HepG2 (cell line): Measurements from ENCODE around the gene MAP2K1. TPM values are rescaled to one million over a fixed set of nuclear protein-coding genes. Genes with fewer than 3 reads are reported as not detected.

Experiments
- BRCA1 ChIP-seq: sonication (generic); formaldehyde crosslinking; IDR thresholded peaks from 2 replicates; pipeline ENCODE4 v1.4.0; 2020; ENCODE audit warnings: missing genetic modification reagents
- FOSL2 ChIP-seq: sonication (generic); formaldehyde crosslinking; IDR thresholded peaks from 2 replicates; pipeline ENCODE4 v1.4.0; 2020; ENCODE audit warnings: missing genetic modification reagents
- GFI1 ChIP-seq: sonication (generic); formaldehyde crosslinking; IDR thresholded peaks from 2 replicates; pipeline ENCODE4 v1.5.0; 2020; ENCODE audit warnings: missing genetic modification reagents, mild to moderate bottlenecking, borderline replicate concordance
- HNF4G ChIP-seq, 2 experiments: sonication (generic) in 1 of 2; formaldehyde crosslinking in 1 of 2; IDR thresholded peaks; 2 replicates each; pipeline versions ENCODE4 v1.4.0 to v1.6.1; 2011 to 2020; ENCODE audit warnings: borderline replicate concordance in 2 of 2, low read depth in 2 of 2, mild to moderate bottlenecking in 2 of 2, low read length in 1 of 2, missing genetic modification reagents in 1 of 2, moderate library complexity in 1 of 2
- JDP2 ChIP-seq: sonication (generic); formaldehyde crosslinking; IDR thresholded peaks from 2 replicates; pipeline ENCODE4 v1.8.1; 2022; ENCODE audit warnings: missing genetic modification reagents, borderline replicate concordance
- KLF12 ChIP-seq: sonication (generic); formaldehyde crosslinking; IDR thresholded peaks from 2 replicates; pipeline ENCODE4 v1.4.0; 2020; ENCODE audit warnings: missing genetic modification reagents, borderline replicate concordance
- LCORL ChIP-seq, 2 experiments: fragments of 450-650 bp in 1 of 2; sonication (generic) in 1 of 2; formaldehyde crosslinking in 1 of 2; IDR thresholded peaks; 2 replicates each; pipeline versions ENCODE4 v1.5.0 to v1.6.1; 2017 to 2020; ENCODE audit warnings: antibody characterized with exemption in 1 of 2, missing genetic modification reagents in 1 of 2
- NFATC3 ChIP-seq: sonication (generic); formaldehyde crosslinking; IDR thresholded peaks from 2 replicates; pipeline ENCODE4 v1.5.1; 2020; ENCODE audit warnings: mild to moderate bottlenecking, missing genetic modification reagents
- PCBP2 ChIP-seq: fragments of 200-400 bp; formaldehyde crosslinking; optimal IDR thresholded peaks from 2 replicates; pipeline ENCODE3; 2018; ENCODE audit warnings: low read length, low read depth; ENCODE audit not compliant: poor library complexity, severe bottlenecking
- SOX6 ChIP-seq, 2 experiments: fragments of 450-650 bp in 1 of 2; sonication (generic) in 1 of 2; formaldehyde crosslinking in 1 of 2; IDR thresholded peaks; 2 replicates each; pipeline versions ENCODE4 v1.4.0 to v1.6.1; 2017 to 2020; ENCODE audit warnings: antibody characterized with exemption in 1 of 2, mild to moderate bottlenecking in 1 of 2, missing genetic modification reagents in 1 of 2
- ZBTB42 ChIP-seq: sonication (generic); formaldehyde crosslinking; IDR thresholded peaks from 2 replicates; pipeline ENCODE4 v1.5.0; 2020; ENCODE audit warnings: mild to moderate bottlenecking, missing genetic modification reagents
- ZNF10 ChIP-seq: sonication (generic); formaldehyde crosslinking; IDR thresholded peaks from 2 replicates; pipeline ENCODE4 v1.4.0; 2020; ENCODE audit warnings: mild to moderate bottlenecking, low read depth, missing genetic modification reagents, borderline replicate concordance
- ZNF331 ChIP-seq: sonication (generic); formaldehyde crosslinking; IDR thresholded peaks from 2 replicates; pipeline ENCODE4 v1.4.0; 2020; ENCODE audit warnings: missing genetic modification reagents
- ZSCAN9 ChIP-seq: IDR thresholded peaks from 2 replicates; pipeline ENCODE4 v1.6.1; 2016; ENCODE audit warnings: borderline replicate concordance
- polyA plus RNA-seq, 8 experiments: library from polyadenylated mRNA; depleted of rRNA in 3 of 8; stranded (reverse) in 7 of 8; unstranded in 1 of 8; fragments of >200 nt; fragmentation: Illumina TruSeq in 4 of 8; extraction: Trizol in 4 of 8; gene quantifications; 2 replicates each; pipeline versions ENCODE4 v1.2.1 to v1.2.3, GENCODE V29; 2011 to 2016; ENCODE audit warnings: low read depth in 4 of 8, missing spikeins in 1 of 8, mixed read lengths in 1 of 8; ENCODE audit not compliant: insufficient read depth in 1 of 8
- total RNA-seq, 5 experiments: library from RNA; depleted of rRNA; stranded (reverse); fragments of >200 nt; fragmentation: Illumina TruSeq; extraction: Trizol; gene quantifications; 2 replicates each; pipeline ENCODE4 v1.2.3, GENCODE V29; 2016; ENCODE audit warnings: low read depth in 1 of 5
- TF ChIP-seq, protein P1 (sequence below): sonication (generic); formaldehyde crosslinking; IDR thresholded peaks from 2 replicates; pipeline ENCODE4 v1.4.0; 2020; ENCODE audit warnings: mild to moderate bottlenecking, missing genetic modification reagents
- TF ChIP-seq, protein P2 (sequence below): sonication (generic); formaldehyde crosslinking; conservative IDR thresholded peaks from 2 replicates; pipeline ENCODE4 v1.4.0; 2020; ENCODE audit warnings: missing genetic modification reagents
- TF ChIP-seq, protein P3 (sequence below): sonication (generic); formaldehyde crosslinking; IDR thresholded peaks from 2 replicates; pipeline ENCODE4 v1.5.0; 2020; ENCODE audit warnings: missing genetic modification reagents

The MAP2K1 gene
- total and polyA plus RNA-seq, 2 of the 13 experiments (the other 11 are each of a cell fraction or from before 2014, with no cell fraction given): 24.1 to 49.2 TPM

DNA sequence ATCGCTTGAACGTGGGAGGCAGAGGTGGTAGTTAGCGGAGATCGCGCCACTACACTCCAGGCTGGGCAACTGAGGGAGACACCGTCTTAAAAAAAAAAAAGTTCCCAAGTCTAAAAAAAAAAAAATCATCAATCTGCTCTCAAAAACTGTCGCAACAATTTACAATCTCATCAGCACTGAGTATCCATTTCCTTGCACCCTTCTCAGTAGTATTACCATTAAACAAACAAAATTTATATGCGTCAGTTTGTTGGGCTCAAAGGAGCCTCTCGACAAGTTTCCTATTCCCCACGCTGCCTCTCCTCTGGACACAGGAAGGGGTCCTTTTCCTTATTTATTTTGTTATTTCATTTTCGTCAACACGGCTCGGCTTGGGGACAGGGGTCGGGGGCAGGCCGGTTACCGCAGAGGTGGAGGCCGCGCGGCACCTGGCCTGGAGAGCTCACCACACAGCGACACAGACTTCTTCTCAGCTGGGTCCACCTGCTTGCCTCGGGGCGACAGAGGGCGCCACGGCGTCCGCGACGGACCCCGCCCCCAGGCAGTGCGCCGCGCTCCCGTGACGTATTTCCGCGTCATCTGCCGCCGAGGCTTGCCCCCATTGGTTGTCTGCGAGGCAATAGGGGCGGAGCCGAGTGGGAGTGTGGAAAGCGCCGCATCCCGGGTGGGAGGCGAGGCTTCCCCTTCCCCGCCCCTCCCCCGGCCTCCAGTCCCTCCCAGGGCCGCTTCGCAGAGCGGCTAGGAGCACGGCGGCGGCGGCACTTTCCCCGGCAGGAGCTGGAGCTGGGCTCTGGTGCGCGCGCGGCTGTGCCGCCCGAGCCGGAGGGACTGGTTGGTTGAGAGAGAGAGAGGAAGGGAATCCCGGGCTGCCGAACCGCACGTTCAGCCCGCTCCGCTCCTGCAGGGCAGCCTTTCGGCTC, at the start of gene MAP2K1 (continued):
- TF ChIP-seq, protein P1, sequence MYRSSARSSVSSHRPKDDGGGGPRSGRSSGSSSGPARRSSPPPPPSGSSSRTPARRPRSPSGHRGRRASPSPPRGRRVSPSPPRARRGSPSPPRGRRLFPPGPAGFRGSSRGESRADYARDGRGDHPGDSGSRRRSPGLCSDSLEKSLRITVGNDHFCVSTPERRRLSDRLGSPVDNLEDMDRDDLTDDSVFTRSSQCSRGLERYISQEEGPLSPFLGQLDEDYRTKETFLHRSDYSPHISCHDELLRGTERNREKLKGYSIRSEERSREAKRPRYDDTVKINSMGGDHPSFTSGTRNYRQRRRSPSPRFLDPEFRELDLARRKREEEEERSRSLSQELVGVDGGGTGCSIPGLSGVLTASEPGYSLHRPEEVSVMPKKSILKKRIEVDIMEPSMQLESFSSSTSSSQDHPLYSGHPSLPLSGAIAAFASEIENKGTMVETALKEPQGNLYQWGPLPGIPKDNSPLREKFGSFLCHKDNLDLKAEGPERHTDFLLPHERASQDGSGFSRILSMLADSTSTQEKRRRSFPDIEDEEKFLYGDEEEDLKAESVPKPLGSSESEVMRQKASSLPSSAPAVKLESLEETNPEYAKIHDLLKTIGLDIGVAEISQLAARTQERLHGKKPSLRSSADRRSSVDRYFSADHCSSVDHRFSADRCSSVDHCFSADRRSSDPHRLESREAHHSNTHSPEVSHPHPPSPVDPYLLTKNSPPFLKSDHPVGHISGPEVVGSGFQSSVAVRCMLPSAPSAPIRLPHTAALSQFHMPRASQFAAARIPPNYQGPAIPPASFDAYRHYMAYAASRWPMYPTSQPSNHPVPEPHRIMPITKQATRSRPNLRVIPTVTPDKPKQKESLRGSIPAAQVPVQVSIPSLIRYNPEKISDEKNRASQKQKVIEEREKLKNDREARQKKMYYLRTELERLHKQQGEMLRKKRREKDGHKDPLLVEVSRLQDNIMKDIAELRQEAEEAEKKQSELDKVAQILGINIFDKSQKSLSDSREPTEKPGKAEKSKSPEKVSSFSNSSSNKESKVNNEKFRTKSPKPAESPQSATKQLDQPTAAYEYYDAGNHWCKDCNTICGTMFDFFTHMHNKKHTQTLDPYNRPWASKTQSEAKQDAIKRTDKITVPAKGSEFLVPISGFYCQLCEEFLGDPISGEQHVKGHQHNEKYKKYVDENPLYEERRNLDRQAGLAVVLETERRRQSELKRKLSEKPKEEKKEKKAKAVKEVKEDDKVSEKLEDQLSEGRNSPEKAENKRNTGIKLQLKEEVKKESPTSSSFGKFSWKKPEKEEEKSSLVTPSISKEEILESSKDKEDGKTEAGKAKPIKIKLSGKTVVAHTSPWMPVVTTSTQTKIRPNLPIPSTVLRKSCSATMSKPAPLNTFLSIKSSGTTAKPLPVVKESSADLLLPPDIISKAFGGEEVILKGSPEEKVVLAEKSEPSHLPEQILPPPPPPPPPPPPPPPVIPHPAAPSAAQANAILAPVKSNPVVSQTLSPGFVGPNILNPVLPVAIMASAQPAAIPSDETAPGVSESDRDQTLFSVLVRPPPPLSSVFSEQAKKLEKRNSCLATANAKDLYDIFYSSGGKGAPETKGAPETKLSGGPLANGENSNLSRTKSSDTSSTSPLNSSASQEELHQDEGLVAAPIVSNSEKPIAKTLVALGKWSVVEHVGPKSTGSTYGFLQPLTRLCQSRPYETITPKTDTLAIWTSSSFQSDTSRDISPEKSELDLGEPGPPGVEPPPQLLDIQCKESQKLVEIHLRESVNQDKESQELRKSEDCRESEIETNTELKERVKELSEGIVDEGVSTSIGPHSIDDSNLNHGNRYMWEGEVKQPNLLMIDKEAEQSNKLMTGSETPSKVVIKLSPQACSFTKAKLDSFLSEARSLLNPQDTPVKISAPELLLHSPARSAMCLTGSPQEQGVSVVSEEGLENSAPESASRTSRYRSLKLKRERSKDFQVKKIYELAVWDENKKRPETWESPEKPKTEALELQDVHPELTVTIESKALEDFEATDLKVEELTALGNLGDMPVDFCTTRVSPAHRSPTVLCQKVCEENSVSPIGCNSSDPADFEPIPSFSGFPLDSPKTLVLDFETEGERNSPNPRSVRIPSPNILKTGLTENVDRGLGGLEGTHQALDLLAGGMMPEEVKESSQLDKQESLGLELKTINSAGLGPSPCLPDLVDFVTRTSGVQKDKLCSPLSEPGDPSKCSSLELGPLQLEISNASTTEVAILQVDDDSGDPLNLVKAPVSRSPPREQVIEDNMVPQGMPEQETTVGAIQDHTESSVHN (CRISPR knock-in tag): no peak
- 0 out of 2 replicates have a peak, but pooled peaks have one; percentile 59 for TF ChIP-seq KLF12
- TF ChIP-seq ZNF10 (CRISPR knock-in tag): no peak
- TF ChIP-seq ZBTB42: no peak
- no peak for TF ChIP-seq PCBP2
- no peak for TF ChIP-seq SOX6 (IDR thresholded peaks at IDR 0.05)
- TF ChIP-seq SOX6 (CRISPR knock-in tag; IDR thresholded peaks at IDR 0.05): peak; percentile 59
- peak; percentile 38; the same call in 1 of the 2 replicates for TF ChIP-seq ZSCAN9
- TF ChIP-seq, protein P2, sequence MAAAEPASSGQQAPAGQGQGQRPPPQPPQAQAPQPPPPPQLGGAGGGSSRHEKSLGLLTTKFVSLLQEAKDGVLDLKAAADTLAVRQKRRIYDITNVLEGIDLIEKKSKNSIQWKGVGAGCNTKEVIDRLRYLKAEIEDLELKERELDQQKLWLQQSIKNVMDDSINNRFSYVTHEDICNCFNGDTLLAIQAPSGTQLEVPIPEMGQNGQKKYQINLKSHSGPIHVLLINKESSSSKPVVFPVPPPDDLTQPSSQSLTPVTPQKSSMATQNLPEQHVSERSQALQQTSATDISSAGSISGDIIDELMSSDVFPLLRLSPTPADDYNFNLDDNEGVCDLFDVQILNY: no peak
- no peak for TF ChIP-seq BRCA1 (CRISPR knock-in tag)
- TF ChIP-seq NFATC3 (CRISPR knock-in tag): peak; percentile 49; the same call in 1 of the 2 replicates
- no peak for TF ChIP-seq HNF4G (IDR thresholded peaks at IDR 0.05; ENCODE audit: borderline replicate concordance, low read depth, low read length)
- no peak for TF ChIP-seq HNF4G (CRISPR knock-in tag; IDR thresholded peaks at IDR 0.05; ENCODE audit: borderline replicate concordance, low read depth)
- TF ChIP-seq GFI1: 0 out of 2 replicates have a peak, but pooled peaks have one; percentile 35
- TF ChIP-seq JDP2 (CRISPR knock-in tag): no peak
- peak; percentile 73 for TF ChIP-seq ZNF331 (CRISPR knock-in tag)
- TF ChIP-seq FOSL2 (CRISPR knock-in tag): peak; percentile 61
- TF ChIP-seq LCORL (IDR thresholded peaks at IDR 0.05): no peak
- TF ChIP-seq LCORL (CRISPR knock-in tag; IDR thresholded peaks at IDR 0.05): peak; percentile 78
- TF ChIP-seq, protein P3, sequence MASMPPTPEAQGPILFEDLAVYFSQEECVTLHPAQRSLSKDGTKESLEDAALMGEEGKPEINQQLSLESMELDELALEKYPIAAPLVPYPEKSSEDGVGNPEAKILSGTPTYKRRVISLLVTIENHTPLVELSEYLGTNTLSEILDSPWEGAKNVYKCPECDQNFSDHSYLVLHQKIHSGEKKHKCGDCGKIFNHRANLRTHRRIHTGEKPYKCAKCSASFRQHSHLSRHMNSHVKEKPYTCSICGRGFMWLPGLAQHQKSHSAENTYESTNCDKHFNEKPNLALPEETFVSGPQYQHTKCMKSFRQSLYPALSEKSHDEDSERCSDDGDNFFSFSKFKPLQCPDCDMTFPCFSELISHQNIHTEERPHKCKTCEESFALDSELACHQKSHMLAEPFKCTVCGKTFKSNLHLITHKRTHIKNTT (CRISPR knock-in tag): no peak
